ENCODE data around the gene CATSPERD.

GRCh38 chr19:5751709-5752108 is 31.3 kb downstream of the CATSPERD start:
- no peak for TF ChIP-seq POLR2AphosphoS5 (IDR thresholded peaks at IDR 0.05; ENCODE audit: borderline replicate concordance, low read depth, low read length)
- no peak for TF ChIP-seq EZH2 (IDR thresholded peaks at IDR 0.05)
